ENCODE data around the gene AK1. TPM values are rescaled to one million over a fixed set of nuclear protein-coding genes. Genes with fewer than 3 reads are reported as not detected.

AK1 gene
- total RNA-seq, 1 experiment from 2014 or later: 61.1 TPM

GRCh38 chr9:127848756-127849504 is 28.5 kb downstream of the AK1 start:
- DNase-seq (ENCODE audit: low read depth, low spot score) (no peak), ATAC-seq (no peak)
- Histone ChIP-seq H3K9me2 (ENCODE audit: insufficient read depth) (no peaks in the 10 kb centered on the region), H3K27ac (ENCODE audit: low read depth, low read length) (no peak overlapping the region), H3K27me3 (ENCODE audit: insufficient read depth, low read length) (no peaks in the 10 kb centered on the region), H3K4me2 (ENCODE audit: low read length) (no peak overlapping the region), H4K20me1 (ENCODE audit: insufficient read depth) (no peaks in the 10 kb centered on the region), H3K36me3 (ENCODE audit: control insufficient read depth in 1 of 2, insufficient read depth in 2 of 2, low read length in 2 of 2) (no peaks in the 10 kb centered on the region), H3K9ac (ENCODE audit: low read length) (no peak overlapping the region), H3K79me2 (ENCODE audit: insufficient read depth, low read length) (no peaks in the 10 kb centered on the region), H3K4me1 (ENCODE audit: control insufficient read depth in 1 of 2, insufficient read depth in 2 of 2, low read length in 2 of 2) (no peaks in the 10 kb centered on the region), H3K9me3 (ENCODE audit: control insufficient read depth in 1 of 2, insufficient read depth in 1 of 2, low read depth in 1 of 2, low read length in 2 of 2) (peaks cover 3 to 11% of the 10 kb centered on the region in 2 experiments; a peak in 2 of 4 replicates), H3K4me3 (replicated peaks in 1 of 2; ENCODE audit: low read depth in 1 of 2, low read length in 2 of 2) (no peak overlapping the region), H2AFZ (ENCODE audit: low read depth, low read length, poor library complexity, severe bottlenecking) (no peak overlapping the region)
- ChIA-PET CTCF (no interaction called here), RAD21 (ENCODE audit: low non-redundant PET in 1 of 2, low total read pairs in 2 of 2, uncharacterized antibody in 2 of 2, unreplicated experiment in 2 of 2) (no interaction called here), POLR2A (no interaction called here)
- no TSS peak for BruUV-seq (replicated peaks)
- TF ChIP-seq CBX3 (IDR thresholded peaks at IDR 0.05; ENCODE audit: low read depth) (peak; percentile 55; the same call in 1 of the 2 replicates), ZFX (IDR thresholded peaks at IDR 0.05) (no peak)
- intact Hi-C loops (cut with micrococcal nuclease): no loop called here

DNA sequence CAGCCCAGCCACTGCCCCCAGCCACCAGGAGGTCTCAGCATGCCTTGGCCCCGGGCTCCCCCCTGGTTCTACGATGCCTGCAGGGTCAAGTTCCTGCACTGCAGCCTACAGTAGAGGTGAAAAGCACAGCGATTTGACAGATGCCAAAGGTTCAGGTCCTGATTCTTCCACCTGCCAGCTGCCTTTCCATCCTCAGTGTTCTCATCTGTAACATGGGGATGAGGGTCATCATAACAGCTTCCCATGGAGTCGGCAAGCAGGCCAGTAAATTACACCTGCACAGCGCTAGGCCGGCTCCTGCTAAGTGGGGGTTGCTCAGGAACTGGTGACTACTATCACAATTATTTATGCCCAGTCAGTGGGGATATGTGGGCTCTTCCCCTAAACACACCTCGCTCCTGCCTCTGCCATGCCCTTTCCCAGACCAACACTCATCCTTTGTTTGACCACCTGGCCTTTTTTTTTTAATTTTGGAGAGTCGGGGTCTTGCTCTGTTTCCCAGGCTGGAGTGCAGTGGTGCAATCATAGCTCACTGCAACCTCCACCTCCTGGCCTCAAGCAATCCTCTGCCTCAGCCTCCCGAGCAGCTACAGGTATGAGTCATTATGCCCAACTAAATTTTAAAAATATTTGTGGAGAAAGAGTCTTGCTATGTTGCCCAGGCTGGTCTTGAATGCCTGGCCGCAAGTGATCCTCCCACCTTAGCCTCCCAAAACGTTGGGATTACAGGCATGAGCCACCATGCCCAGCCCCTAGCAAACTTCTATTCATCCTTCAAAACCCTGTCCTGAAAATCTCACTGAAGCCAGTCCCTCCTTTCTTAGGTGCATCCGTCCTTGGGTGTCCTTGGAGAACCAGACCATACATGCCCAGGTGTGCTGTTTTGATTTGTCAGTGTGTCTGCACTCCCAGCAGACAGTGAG is 29.4 kb downstream of the AK1 start:
- Histone ChIP-seq H3K27ac (ENCODE audit: low read depth, low read length) (no peak overlapping the region), H3K36me3 (ENCODE audit: control insufficient read depth in 1 of 2, insufficient read depth in 2 of 2, low read length in 2 of 2) (no peaks in the 10 kb centered on the region), H3K4me1 (ENCODE audit: control insufficient read depth in 1 of 2, insufficient read depth in 2 of 2, low read length in 2 of 2) (no peaks in the 10 kb centered on the region), H3K9me2 (ENCODE audit: insufficient read depth) (no peaks in the 10 kb centered on the region), H3K4me2 (ENCODE audit: low read length) (no peak overlapping the region), H3K4me3 (replicated peaks in 1 of 2; ENCODE audit: low read depth in 1 of 2, low read length in 2 of 2) (no peak overlapping the region), H3K9me3 (ENCODE audit: control insufficient read depth in 1 of 2, insufficient read depth in 1 of 2, low read depth in 1 of 2, low read length in 2 of 2) (peaks cover 3 to 11% of the 10 kb centered on the region in 2 experiments; a peak in 2 of 4 replicates), H4K20me1 (ENCODE audit: insufficient read depth) (no peaks in the 10 kb centered on the region), H2AFZ (ENCODE audit: low read depth, low read length, poor library complexity, severe bottlenecking) (no peak overlapping the region), H3K79me2 (ENCODE audit: insufficient read depth, low read length) (no peaks in the 10 kb centered on the region), H3K9ac (ENCODE audit: low read length) (no peak overlapping the region), H3K27me3 (ENCODE audit: insufficient read depth, low read length) (no peaks in the 10 kb centered on the region)
- ATAC-seq: no peak
- ChIA-PET CTCF (no interaction called here), POLR2A (no interaction called here), RAD21 (ENCODE audit: low non-redundant PET in 1 of 2, low total read pairs in 2 of 2, uncharacterized antibody in 2 of 2, unreplicated experiment in 2 of 2) (no interaction called here)
- no peak for TF ChIP-seq CBX3 (IDR thresholded peaks at IDR 0.05; ENCODE audit: low read depth)
- no peak for TF ChIP-seq SP1 (IDR thresholded peaks at IDR 0.05; ENCODE audit: low read depth)
- TF ChIP-seq EZH2phosphoT487 (IDR thresholded peaks at IDR 0.05; ENCODE audit: borderline replicate concordance): no peak
- TF ChIP-seq EGR1 (IDR thresholded peaks at IDR 0.05; ENCODE audit: low read depth): no peak
- intact Hi-C loops (cut with micrococcal nuclease): no loop called here
- no TSS peak for BruUV-seq (replicated peaks)
- no peak for DNase-seq (ENCODE audit: low read depth, low spot score)
